GM12872 (cell line): ENCODE measurements around the gene GNA12.

Experiments
- CTCF ChIP-seq: IDR thresholded peaks from 3 replicates; pipeline ENCODE4 v1.5.1; 2011; ENCODE audit warnings: low read depth, mild to moderate bottlenecking, low read length, moderate library complexity; ENCODE audit not compliant: insufficient read depth

The GNA12 gene

GRCh38 chr7:2701832-2702593, 142.1 kb downstream of the GNA12 start:
- no peak for TF ChIP-seq CTCF

GRCh38 chr7:2701424-2701823, 142.7 kb downstream of the GNA12 start:
- TF ChIP-seq CTCF: no peak

GRCh38 chr7:2700141-2700850, 143.8 kb downstream of the GNA12 start:
- TF ChIP-seq CTCF: no peak

- TF ChIP-seq CTCF: no peak
Observed at GRCh38 chr7:2699289-2699620, 144.9 kb downstream of the GNA12 start.

- no peak for TF ChIP-seq CTCF
Observed at GRCh38 chr7:2698581-2699288, 145.4 kb downstream of the GNA12 start.

- TF ChIP-seq CTCF: no peak
Observed at GRCh38 chr7:2692543-2692942, 151.6 kb downstream of the GNA12 start.

- TF ChIP-seq CTCF: no peak
Observed at GRCh38 chr7:2691011-2691707, 152.9 kb downstream of the GNA12 start.
